NCI-H128 (cell line): ENCODE measurements around the gene SFTA2.
"Not testable (repeated sequence)": the region's sequence is repeated elsewhere in the genome, so short reads cannot be mapped to it uniquely, and the experiment has no call there.

Experiments used
- DNase-seq: peaks from one replicate; lab custom pipeline; 2025; ENCODE audit not compliant: unreplicated experiment; lab: John Stamatoyannopoulos, UW

The SFTA2 gene

DNA sequence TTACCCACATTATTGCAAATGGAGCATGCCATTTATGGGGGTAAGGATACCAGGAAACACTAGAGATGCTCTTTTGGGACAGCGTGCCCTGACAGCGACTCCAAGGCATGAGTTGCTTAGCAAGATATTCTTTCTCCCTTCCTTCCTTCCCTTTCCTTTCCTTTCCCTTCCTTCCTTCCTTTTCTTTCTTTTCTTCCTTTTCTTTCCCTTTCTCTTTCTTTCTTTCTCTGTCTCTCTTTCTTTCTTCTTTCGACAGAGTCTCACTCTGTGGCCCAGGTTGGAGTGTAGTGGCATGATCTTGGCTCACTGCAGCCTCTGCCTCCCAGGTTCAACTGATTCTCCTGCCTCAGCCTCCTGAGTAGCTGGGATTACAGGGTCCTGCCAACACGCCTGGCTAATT lies 12.1 kb upstream of the SFTA2 start:
- DNase-seq, result no peak

DNA sequence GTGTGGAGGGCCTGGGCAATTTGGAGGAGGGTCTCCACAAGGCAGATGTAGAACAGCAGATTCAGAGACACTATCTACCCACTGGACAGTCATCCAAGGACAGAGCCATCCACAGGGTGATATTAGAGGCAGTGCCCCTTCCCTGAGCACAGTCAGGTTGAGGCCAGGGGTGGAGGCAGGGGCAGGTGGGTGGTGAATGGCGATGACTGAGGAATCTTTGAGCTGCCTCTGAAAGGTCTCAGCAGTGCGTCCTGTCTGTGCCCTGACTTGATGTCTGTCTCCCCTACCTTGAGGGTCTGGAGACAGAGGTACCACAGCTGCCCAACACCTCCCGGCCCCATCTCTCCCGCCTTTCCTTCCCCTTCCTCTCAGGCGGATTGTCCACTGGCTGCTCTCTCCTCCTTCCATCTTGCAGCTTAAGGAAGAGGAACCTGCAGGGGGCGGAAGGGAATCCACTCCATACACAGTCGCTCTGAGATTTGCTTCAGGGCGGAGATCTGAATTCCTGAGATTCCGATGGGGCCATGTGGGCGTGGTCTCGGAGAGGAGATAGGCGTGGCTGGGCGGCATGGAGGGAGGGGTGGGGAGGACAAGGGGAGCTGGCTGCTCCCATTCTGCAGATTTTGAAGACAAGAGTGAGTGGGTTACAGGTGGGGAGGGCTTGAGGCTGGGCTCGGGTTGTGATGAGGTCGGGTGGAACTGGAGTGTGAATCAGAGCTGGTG lies 10.5 kb upstream of the SFTA2 start:
- DNase-seq, result no peak

DNA sequence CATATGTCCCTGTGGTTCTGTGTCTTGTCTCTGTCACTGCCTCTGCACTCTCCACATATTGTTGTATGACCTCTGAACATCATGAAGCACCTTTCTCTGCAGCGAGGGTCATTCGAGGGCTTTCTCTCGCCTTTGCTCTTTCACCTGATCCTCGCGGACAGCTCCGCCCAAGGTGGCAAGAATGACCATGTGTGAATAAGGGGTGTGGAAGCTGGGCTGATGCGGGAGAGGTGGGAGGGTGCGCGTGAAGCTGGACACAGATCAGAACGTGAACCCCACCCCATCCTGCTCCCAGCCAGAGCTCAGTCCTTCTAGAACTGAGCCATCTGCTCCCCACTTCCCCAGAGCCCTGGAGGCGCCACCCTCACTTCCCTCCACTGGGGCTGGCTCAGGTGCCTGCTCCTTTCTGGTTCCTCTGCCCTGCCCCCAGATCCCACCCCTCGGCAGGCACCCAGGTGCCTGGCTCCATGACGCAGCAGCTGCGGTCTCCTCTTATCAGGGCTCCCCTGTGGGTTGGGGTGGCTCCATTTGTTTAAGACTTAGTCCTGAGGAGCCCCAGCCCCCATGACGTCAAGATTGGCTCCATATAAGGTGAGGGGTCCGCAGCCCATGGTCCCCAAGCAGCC lies 8.5 kb upstream of the SFTA2 start, which contains the start of gene MUCL3:
Gene MUCL3 (plus strand): TSS at position 613 of the 626 bp plus-strand sequence. CDS start 27 bp downstream, outside the sequence.
- no peak for DNase-seq

DNA sequence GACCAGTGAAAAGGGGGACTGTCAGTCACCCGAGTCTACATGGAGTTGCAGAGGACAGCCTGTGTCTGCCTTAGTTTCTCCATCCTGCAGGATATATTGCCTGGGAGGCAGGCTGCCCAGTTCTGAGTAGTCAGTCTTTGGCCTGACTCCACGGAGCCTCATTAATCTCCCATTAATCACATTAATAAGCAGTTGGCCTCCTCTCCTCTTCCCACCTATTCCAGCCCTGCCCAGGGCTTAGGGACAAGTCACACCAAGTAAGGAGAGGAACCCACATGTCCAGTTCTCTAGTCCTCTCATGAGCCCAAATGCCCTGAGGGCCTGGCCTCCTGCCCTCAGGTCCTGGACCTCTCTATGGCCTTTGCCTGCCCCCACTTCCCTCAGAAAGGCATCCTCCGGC lies 7.5 kb upstream of the SFTA2 start:
- no peak for DNase-seq

DNA sequence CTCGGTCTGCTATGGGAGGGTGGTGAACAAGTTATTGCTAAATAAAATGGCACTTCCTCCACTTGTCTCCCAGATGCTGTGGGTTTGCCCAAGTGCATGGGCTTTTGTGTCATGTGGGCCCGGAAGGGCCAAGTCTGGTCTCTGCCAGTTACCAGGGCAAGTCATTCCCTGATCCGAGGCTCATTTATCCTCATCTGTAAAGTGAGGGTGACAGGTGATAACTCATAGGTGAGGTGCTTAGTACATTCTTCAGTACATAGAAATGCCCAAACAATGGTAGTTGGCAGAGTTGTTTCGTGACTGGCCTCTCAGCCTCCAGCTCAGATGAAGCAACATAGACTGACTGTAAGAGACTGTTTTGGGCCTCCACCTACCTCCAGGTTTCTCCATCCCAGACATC lies 6.8 kb upstream of the SFTA2 start:
- DNase-seq, result no peak

DNA sequence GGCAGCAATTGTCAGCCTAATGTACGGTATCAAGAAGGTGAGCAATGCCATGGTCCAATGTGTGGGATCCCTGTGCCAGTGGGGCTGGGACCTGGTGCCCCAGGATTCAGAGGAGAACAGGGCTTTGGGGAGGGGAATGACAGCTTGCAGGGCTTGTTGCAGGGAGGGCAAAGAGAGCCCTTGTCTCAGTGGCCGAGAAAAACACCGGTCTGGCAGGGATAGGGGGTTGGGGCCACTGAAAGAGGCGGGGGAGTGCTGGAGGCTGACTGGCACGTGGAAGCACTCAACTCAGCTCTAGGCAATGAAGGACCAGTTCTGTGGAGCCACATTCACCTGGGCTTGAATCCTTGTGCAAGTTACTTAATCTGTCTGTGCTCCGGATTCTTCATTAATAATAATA lies 5.3 kb upstream of the SFTA2 start:
- no peak for DNase-seq

DNA sequence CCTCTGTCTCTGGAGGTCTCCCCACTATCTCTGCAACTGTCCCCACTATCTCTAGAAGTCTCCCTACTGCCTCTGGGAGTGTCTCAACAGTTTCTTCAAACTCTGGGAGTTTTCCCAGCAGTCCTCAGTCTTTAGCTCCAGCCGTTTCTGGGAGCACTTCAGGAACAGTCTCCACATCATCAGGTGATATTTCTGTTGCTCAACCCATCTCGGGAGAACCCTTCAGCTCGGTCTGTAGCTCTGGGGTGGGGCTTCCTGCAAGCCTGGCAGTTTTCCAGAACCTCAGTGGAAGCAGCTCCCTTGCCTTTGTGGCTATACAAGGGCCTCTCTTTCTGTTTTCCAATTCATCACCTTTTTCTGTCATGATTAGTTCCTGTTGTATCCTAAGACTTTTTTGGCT lies 3.0 kb upstream of the SFTA2 start:
- no peak for DNase-seq

DNA sequence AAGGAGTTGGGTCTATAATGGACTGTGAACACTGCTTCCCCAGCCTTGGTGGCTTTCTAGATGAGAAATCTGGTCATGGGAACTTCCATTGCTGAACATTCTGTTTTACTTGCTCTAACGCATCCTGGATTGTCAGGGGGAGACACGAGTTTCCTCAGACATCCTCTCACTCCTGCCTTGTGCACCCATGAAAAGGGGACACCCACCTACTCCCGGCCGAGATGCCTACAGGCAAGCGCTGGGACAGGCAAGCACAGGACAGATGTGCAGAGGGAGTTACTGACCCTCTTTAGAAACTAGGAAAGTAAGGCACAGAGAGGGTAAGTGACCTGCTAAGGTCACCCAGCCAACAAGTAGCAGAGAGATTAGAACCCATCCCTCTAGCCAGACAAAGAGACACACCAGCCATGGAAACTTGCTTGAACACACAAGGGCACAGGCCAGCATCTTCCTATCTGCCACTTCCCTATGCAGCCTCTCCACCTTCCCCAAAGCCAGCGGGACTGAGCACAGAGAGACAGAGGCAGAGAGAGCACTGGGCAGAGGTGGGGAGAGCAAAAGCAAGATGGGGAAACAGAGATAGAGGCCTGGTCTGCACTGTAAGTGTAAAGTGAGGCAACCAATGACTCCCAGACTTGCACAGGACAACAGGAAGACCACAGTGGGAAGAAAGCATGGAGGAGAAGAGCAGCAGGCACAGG lies 845 bp upstream of the SFTA2 start:
- no peak for DNase-seq

DNA sequence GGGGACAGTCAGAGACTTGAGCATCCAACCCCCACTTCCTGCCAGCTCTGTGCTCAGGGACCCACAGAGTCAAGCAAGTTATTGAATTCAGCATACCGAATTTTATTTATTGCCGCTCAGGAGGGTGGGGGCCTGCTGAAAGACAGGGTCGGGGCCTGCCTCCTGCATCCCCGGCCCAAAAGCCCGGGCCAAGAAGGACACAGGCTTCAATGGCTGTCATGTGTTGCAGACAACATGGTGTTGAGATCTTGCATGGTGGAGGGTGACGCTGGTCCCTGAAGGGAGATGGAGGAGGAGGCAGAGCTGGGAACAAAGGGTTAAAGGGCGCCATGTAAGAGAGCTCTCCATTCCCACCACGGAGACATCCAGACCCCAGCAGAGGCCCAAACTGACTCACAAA lies 698 bp downstream of the SFTA2 start:
- DNase-seq, result no peak

DNA sequence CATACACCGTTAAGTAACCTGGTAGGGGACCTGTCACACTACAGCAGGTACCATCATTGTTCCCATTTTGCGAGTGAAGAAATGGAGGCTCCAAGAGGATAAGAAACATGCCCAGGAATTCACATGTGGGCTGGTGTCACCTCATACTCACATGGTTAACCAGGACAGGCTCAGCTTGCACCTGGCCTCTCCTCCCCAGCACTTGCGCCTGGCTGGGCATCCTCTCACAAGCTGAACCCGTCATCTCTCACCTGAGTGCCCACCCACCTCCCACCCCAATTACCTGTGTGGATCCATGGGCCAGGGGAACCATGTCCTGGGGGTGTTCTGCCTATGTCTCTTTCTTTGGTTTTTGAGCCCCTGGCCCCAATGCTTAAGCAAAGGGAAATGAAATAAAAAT lies 1.5 kb downstream of the SFTA2 start:
- DNase-seq, result no peak

DNA sequence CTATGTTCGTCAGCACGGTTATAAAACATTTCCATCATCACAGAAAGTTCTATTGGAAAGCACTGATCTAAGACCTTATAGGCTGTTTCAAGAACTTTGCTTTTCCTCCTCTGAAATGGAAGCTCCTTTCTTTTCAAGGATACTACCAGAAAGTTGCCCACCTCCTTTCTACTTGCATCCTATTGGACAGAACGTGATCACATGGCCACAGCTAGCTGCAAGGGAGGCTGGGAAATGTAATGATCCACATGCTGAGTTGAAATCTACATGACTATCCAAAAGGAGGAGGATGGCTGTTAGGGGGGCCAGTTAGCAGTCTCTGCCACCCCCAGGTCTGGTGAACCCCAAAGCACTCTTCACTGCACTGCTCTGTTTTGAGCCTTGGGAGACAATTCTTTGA lies 3.3 kb downstream of the SFTA2 start:
- no peak for DNase-seq

DNA sequence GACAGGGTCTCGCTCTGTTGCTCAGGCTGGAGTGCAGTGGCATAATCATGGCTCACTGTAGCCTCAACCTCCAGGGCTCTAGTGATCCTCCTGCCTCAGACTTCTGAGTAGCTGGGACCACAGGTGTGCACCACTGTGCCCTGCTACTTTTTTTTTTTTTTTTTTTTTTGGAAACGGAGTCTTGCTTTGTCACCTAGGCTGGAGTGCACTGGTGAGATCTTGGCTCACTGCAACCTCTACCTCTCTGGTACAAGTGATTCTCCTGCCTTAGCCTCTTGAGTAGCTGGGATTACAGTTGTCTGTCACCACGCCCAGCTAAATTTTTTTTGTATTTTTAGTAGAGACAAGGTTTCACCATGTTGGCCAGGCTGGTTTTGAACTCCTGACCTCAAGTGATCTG lies 4.9 kb downstream of the SFTA2 start:
- DNase-seq, result not testable (repeated sequence)

DNA sequence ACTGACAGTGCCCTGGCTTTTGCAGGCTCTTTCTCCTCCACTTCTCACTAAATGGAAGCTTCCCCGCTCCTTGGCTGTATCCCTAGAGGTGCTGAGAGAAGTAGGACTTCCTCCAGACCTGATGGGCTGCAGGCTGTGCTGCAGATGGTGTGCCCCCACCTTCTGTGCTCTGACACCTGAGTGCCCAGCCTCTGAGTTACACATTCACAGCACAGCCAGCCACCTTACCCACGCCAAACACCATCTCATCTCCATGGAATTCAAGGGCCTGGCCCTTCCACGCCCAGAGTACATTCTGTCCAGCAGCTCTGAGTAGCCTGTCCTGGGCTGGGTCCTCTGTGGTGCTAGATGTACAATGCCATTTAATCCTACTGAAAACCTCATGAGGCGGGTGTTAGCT lies 5.3 kb downstream of the SFTA2 start:
- no peak for DNase-seq

DNA sequence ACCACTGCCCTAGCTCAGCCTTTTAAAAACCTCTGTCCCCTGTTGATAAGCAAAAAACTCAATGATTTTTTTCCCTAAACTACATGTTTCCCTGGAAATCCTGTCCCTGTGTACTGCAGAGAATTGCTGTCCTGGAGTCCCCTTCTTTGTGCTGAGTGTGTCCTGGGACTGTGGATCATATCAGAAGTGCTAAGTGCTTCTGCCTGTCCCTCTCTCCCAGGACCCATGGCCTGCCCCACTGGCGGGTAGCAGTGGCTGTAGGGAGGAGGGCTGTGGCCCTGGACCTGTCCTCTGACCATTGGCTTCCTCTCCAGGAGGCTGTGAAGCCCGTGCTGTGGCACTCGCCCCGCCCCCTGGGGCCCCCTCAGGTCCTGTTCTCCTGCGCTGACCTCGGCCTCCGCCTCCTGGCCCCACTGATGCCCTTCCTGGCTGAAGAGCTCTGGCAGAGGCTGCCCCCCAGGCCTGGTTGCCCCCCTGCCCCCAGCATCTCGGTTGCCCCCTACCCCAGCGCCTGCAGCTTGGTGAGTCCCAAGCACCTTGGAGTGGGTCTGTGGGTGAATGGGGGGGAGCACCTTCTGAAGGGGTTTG lies 7.8 kb downstream of the SFTA2 start:
- DNase-seq, result not testable (repeated sequence)

DNA sequence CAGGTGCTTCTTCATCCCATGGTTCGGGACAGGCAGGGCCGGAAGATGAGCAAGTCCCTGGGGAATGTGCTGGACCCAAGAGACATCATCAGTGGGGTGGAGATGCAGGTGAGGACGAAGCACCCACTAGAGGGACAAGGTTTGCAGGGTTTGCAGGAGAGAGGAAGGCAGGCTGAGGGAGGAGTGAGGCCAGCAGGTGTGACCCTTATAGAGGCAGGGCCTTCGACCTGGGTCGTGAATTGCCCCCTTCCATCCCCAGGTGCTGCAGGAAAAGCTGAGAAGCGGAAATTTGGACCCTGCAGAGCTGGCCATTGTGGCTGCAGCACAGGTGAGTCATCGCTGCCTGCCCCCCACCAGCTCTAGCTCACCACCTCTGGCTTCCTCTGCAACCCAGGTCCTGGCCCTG lies 9.5 kb downstream of the SFTA2 start:
- no peak for DNase-seq

DNA sequence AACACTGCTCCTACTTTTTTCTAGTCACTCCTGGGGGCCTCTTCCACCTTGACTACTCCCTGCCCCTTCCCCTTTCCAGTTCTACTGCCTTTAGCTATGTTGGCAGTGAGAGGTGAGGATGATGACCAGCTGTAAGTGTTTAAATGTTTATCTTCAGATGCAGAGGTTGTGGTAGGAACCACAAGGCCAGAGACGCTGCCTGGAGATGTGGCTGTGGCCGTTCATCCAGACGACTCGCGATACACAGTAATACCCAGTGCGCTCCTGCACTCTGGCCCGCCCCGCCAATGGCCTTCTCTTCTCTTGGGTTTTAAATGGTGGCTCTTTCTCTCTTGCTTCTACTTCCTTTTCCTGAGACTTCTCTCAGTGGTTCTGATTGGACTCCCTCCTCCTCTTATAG lies 13.3 kb downstream of the SFTA2 start:
- DNase-seq, result no peak

DNA sequence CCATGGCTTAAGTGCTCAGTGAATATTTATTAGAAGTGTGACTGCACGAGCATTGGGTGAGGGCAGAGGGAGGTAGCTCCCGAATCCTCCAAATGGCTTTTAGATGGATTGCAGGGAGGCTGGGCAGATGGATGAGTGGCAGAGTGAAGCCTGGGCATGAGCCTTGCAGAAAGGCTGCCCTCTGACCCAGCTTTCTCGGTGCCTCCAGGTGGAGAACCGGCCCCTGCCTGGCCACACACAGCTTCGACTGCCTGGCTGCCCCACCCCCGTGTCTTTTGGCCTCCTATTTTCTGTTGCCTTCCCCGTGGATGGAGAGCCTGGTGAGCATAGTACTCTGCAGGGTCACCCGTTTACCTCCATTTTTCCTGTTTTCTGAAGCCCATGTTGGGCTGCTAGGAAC lies 14.5 kb downstream of the SFTA2 start:
- DNase-seq, result no peak

DNA sequence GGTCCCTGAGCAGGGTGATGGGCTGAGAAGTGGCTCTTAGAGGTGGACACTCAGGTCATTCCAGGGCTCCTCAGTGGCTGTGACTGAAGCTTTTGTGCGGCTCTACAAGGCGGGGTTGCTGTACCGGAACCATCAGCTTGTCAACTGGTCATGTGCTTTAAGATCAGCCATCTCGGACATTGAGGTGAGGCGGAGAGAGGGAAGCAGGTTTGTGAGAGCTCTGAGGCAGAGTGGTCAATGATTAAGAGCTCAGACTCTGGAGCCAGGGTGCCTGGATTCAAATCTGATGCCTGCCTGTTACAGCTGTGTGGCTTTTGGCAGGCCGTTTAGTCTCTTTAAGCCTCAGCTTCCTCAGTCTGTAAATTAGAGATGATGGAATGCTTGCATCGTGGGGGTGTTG lies 14.9 kb downstream of the SFTA2 start:
- DNase-seq, result no peak

DNA sequence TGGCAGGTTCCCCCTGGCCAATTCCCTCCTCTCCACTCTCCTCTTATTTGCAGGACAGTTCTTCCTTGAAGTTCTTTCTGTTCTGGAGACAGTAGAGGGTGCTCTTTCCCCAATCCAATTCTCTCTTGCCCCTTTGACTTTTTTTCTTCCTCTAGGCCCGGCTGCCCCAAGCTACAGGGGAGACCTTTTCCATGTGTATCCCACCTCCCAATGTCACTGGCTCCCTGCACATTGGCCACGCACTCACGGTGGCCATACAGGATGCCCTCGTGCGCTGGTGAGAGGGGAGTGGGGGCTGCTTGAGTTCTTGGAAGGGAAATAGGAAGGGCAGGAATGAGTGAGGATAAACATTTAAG lies 16.4 kb downstream of the SFTA2 start:
- DNase-seq, result peak; percentile 12

DNA sequence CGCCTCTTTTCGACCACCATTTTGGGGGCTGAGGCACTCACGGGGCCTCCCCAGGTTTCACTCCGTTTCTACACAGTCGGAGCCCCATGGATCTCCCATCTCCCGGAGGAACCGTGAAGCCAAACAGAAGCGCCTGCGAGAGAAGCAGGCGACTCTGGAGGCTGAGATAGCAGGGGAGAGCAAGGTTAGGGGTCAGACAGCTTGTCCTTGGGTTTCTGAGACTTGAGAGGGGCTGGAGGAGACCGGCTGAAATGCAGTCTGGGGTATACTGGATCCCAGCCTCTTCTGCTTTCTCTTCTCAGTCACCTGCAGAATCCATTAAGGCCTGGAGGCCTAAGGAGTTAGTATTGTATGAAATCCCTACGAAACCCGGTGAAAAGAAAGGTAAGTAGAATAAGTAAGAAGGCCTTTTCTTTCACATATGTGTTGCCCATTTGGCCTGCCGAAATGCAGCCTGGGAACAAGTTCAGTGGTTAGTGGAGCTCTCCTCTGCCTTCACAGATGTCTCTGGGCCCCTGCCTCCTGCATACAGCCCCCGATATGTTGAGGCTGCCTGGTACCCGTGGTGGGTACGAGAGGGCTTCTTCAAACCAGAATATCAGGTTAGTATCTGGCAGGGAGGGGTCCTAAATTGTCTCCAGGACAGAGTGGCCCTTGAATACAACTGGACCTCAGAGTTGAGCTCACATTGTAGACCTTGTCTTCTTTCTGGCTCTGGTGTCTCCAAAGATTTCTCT lies 16.9 kb downstream of the SFTA2 start:
- DNase-seq, result no peak

DNA sequence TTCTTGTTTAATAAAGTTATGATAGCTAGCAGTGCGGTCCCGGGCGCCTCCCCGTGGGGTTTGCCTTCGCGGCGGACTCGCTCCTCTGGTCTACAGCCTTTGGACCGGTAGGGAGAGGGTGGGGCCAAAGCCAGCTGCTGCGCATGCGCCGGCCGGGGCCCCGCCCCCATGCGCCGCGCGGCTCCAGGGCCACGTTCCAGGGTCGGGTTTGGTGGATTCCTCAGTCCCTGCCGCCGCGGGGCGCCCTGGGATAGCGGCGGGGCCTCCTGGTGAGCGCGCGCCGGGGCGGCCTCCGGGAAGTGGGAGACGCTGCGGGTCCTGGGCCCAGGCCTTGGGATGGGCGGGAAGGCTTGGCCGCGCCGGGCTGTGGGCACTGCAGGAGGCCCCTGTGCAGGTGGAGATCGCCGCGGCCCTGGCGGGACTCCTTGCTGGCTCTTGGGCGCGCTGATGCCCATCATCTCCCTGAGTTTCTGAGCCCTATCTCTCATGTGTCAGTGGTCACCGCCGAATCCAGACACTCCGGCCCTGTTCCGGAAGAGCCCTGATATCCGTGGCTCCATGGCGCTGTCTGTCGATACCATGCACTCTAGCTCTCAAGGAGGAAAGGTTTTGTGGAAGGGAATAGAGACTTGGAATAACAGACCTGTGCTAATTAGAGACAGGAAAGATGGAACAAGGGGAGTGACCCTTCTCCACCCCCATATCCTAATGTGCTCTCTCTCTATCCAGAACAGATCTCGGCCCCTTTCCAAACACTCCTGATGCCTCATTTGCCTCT lies 17.7 kb downstream of the SFTA2 start, which contains the start of gene VARS2:
Gene VARS2 (plus strand): TSS at position 163 of the 778 bp plus-strand sequence. CDS start 599 bp downstream, at position 762.
- peak; percentile 44 for DNase-seq
